GM19023 (cell line): ENCODE data around the gene HDAC9.

ENCODE experiments used
- ATAC-seq: cut with Tn5 transposase; IDR thresholded peaks from one replicate; pipeline ENCODE4 v1.9.1; 2021; ENCODE audit warnings: mild to moderate bottlenecking, moderate library complexity; ENCODE audit not compliant: unreplicated experiment

HDAC9 gene

DNA sequence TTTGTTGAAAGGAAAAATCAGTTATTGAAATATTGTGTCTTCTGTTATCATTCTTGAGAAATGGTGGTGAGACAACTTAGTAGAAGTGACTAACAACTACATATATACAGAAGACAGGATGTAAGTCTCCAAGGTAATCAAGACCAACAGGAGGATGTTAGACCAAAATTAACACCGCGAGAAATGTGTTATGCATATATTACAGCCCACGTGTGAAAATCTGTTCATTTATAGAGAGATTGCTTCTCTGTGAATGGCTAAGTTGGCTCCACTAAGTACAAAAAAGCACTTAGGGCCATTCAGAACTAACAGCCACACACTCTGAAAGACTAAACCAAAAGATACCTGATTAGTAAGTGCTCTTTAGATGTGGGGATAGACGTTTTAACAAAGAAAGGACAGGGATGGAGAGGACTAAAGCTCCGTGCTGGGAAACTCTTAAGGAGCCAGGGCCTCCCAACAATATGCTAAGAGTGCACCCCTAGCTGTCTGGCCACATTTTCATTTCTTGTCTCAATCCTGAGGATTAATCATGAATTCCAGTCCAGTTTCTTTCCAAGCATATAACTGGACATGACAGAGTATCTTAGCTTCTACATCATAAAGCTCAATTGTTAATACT, 26.5 kb downstream of the HDAC9 start:
- ATAC-seq = peak; percentile 46

DNA sequence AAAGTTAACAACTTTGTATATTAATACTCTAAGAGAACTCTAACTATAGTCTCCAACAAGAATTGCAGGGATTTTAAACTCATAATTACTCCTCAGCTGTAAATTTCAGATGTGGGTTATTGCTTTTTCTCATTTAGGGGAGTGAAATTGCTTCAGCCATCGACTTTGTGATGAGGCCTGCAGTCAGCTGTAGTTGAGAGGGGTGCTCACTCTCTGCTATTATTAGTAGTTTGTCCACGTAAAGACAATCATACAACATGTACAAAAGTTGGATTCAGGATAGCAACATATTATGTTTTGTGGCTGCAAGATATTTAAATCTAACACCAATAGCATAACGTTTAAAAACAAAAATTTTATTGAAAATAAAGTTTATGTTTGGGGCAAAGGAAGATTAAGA, 28.7 kb downstream of the HDAC9 start:
- no peak for ATAC-seq

DNA sequence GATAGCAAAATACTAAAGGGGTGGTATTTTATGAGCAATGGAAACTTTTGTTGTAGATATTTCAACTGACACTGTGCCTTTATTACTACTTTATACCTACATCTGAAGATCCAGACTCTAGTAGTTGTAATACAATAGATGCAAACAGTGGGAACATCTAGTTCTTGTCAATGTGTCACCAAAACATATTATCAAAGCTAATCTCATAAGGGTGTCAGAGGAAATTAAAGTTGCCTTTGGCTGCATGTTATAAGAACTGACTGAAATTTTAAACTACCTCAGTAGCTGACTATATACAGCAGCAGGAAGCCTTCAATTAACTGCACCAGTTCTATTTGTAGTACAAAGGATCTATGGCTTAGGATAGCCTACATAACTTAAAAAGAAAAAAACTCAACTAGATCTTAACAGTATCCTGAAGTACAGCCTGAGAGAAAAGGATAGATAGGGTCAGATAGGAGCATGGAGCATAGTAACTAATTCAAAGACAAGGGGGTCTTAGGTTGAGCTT, 30.9 kb downstream of the HDAC9 start:
- no peak for ATAC-seq

DNA sequence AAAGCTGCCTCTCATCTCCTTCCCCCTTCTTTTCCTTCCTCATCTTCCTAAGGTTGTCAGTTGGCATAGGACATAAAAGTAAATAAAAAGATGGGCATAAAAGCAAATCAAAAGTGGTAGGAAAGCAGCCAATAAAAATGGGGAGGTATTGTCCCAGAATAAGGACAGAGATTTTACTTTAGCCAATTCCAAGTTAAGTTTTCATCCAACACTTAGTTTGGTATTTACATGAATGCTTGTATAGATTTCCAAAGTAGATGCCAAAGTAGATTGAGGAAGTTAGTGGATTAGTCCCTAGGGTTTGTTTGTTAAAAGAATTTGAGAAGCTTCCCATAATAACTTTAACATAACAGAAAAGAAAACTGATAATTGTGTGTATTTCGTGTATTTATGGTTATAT, 33.7 kb downstream of the HDAC9 start:
- ATAC-seq = no peak

DNA sequence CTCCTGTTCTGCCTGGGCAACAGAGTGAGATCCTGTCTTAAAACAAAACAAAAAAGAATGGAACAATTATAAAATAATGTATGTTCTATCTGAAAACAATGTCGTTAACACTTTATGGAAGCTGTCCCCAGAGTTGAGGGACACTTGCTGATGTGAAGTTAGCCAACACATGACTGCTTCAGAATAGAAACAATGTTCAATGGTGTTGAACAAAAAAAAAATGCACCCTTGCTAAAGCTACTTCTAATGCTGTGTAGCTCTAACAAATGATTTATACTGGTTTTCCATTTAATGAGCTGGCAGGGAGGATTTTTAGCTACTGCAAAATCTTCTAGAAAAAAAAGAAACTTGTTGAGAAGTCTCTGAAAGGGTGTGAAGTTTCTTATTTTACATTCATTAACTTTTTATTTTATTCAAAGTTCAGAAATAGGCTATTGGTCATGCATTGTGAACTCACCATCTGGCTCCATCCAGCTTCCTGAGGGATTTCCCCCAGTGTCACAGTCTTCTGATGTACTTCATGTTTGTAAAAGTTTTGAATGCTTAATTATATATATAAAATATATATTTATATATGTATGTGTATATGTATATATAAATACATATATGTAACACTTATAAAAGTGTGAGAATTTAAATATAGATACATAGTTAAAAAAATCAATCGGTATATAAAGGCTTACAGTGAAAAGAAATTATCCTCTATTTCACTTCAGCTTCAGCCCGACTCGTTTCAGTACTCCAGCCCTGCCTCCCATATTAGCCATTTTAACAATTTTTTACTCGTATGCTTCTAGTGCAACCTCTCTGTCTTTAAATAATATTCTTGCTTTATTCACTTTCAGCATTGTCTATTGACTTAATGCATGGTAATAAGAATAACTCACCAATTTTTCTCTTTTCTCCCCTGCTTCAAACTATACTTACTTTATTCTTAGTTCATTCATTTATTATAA, 35.0 kb downstream of the HDAC9 start:
- peak; percentile 79 for ATAC-seq

DNA sequence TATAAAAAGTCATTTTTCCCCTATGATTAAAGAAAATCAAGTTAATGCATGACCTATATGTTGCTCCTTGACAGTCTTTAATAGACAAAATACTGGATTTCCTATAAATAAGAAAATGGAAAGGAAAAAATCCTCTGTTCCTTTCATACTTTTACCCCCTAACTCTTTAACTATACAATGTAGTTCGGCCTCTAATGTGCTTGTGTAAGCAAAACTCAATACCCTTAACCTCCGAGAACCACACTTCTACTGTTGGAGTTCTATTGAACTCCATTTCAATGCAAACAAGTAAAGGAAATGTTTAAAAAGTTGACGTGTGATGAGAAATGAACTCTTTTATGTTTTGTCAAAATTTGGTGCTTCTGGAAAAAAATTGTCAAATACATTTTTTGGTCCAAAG, 36.0 kb downstream of the HDAC9 start:
- ATAC-seq = no peak

DNA sequence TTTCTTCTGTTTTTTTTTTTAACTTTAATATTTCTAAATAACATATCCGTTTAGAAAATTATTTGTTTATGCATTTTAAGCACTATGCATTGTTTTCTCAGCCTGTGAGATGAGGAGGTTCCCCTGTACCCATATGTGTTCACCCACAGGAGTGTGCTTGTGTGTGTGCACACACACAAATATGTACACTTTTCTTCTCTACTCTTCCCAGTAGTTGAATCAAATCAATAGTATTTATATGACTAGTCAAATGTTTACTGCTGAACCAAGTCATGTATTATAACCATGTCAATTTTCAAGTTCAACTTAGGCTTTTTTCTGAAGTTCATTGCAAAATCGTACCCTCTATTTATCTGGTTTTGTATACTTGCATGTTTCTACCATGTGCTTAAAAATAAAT, 37.3 kb downstream of the HDAC9 start:
- ATAC-seq = no peak

DNA sequence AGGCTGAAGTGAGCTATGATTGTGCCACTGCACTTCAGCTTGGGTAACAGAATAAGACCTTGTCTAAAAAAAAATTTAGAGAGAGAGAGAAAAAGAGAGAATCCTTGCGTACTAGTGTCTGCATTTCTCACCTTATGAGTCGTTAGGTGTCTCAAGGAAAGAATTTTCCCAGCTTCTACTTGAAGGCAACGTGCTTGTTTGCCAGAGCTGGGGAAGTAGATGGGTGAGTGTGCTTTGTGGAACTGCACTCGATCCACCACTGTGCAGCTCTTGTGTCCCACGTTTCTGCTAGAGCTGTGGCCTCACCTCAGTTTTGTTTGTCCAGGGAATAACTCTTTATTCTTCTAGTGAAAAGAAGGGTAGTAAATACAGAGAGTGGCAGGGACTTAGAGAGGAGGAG, 38.9 kb downstream of the HDAC9 start:
- no peak for ATAC-seq

DNA sequence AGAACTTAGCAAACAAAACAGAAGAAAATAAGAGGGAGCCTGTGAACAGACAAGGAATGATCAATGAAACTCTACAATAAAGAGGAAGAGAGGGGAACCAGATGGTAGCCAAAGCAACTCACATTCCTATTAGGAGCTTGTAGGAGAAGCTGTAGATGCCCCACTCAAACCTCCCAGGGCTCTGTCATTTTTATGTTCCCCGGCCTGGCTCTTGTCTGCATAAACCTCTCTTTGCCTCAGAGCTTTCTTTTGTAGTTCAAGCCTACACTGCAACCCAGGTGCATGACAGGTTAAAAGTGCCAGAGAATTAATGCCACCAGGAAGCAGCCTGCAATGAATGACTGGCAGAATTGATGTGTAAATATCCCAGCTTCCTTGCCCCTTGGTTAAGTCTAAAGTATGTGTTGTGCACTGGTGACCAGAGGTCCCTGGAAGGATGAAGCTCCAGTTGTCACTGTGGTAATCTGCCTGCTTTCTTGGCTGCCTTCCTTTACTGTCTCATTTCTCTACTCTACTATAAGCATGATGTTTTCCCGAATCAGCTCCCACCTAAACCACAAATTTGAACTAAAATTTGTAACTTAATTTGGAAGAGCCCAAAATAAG, 40.4 kb downstream of the HDAC9 start:
- no peak for ATAC-seq

DNA sequence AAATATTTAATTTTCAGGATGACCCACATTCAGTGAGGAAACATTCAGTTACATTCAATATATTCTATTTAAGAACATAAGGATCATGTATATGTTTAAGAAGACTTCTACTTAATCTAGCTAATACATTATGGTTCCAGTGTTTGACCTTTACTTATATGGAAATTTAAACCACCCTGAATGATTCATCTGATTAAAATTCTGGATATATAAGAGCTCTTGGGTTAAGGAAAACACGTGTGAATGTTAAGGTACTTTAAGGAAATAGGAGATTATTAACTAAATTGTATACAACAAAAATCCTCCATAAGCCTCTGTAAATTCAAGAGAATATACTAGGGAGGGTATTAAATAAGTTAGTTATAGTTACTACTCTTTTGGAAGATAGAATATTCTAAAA, 40.9 kb downstream of the HDAC9 start:
- ATAC-seq = no peak

DNA sequence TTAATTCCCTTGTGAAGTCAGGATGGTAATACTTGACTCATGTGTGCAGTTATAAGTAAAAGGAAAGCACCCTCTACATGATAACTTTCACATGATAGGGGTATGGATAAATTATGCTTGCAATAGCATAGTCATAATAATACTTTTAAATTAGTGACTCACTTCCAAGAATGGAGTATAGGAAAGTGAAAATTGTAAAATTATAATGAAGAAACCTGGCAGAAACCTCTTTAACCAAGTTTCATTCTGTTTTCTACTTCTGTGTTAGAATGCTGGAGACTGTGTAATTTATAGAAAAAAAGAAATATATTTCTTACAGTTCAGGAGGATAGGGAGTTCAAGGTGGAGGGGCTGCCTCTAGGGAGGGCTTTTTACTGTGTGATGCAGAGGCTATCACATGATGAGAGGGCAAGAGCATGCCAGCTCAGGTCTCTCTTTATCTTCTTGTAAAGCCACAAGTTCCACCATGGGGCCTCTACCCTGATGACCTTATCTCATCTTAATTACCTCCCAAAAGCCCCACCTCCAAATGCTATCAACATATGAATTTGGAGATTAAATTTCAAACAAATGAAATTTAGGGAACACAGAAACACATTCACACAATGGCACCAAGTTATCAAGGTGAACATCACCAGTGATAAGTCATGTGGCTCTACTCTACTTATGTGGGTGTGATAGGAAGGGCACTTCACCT, 43.2 kb downstream of the HDAC9 start:
- ATAC-seq = peak; percentile 60

DNA sequence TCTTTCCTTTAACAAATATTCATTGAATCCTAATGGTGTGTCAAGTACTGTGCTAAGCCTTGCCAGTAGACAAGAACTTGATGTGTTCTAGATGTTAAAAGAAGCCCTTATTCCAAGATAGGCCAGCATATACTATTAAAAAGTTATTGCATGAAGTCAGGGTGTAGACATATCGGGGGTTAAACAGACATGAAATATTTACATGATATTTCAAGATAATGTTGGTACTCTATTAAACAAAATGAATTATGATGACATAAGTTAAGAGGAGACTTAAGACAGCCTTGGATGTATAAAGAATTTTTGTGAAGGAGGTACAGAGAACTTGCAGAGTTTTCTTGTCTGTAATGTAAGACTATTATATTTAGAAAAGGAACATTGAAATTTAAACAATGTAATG, 44.8 kb downstream of the HDAC9 start:
- ATAC-seq = no peak

DNA sequence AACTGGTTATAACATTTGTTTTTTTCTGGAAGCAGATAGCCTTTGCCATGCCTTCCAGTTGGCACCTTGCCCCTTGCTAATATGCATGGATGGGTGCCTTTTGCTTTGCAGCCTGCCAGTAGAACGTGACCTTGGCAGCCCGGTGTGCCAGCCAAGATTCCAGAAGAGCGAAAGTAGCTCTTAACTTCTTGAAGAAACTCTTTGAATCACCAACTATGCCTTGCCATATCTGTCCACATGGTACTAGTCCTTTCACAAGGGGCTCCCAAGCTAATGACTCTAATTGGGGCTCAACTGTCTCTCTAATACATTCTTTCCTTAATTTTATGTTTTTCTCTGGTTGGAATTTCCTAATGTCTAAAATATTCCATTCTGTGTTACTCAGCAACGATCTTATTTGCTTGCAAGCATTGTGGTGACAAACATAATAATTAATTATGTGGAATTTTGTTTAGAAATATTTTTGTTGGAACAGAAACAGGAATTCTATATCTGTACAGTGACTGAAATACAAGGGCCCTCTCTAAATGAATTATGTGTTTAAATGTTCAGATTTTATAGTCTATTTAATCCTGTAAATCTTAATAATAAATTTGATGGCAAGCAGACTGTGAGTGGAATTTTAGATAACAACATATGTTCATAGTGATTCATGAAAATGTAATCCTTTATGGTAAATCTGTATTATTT, 45.8 kb downstream of the HDAC9 start:
- no peak for ATAC-seq

DNA sequence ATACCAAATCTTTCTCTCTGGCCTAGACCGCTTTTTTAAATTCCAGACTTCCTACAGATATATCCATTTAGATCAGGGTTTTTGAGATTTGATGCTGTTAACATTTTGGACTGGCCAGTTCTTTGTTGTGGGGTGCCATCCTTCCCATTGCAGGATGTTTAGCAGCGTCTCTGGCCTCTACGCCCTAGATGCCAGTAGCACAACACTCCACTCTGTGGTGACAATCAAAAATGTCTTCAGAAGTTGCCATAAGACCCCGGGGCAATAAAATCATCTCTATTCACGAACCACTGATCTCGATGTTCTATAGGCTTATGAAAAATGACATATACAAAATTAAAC, 46.3 kb downstream of the HDAC9 start:
- ATAC-seq = no peak

DNA sequence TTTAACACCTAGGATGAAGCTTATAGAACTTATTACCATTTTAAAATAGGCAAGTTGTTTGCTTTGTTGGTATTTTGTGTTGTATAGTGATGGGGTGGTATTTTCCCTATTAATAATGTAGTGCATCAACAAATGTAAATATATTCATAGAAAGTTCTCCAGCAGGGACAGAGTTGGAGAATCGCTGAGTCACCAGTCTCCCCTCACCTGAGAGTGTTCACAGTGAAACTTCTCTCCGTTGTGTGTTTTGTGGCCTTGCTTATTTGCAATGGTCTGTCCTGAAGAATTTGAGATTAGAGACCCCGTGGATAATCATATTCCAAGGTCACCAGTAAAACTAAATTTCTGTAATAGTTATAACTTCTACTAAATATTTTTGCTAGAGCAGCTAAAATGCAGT, 51.0 kb downstream of the HDAC9 start:
- ATAC-seq = no peak

DNA sequence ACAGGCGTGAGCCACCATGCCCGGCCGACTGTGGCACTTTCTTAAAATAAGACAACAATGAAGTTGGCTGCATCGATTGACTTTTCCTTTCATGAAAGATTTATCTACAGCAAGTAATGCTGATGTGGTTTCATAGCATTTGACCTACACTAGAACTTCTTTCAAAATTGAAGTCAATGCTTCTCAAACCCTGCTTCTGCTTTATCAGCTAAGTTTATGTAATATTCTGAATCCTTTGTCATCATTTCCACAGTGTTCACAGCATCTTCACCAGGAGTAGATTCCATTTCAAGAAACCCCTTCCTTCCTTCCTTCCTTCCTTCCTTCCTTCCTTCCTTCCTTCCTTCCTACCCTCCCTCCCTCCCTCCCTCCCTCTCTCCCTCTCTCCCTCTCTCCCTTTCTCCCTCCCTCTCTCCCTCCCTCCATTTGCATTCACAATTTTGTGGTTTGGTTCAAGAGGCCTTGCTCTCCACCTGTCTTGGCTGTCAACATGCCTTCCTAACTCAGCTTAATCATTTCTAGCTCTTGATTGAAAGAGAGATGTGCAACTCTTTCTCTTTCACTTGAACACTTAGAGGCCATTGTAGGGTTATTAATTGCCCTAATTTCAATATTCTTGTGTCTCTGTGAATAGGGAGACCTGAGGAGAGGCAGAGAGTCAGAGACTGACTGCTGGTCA, 52.1 kb downstream of the HDAC9 start:
- peak; percentile 66 for ATAC-seq

DNA sequence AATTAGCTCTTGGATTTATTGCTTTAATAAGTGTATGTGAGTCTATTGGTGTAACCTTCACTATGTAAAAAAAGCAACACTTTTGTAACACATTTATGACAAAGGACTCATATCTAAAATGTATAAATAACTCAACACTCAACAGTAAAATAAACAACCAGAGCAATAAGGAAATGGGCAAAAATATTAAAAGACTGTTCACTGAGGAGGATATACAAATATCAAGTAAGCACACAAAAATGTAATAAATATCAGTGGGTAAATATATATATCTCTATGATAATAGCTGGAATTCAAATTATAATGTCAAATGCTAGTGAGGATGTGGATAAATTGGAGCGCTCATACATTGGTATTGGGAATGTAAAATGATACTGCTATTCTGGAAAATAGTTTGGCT, 53.0 kb downstream of the HDAC9 start:
- ATAC-seq = no peak

DNA sequence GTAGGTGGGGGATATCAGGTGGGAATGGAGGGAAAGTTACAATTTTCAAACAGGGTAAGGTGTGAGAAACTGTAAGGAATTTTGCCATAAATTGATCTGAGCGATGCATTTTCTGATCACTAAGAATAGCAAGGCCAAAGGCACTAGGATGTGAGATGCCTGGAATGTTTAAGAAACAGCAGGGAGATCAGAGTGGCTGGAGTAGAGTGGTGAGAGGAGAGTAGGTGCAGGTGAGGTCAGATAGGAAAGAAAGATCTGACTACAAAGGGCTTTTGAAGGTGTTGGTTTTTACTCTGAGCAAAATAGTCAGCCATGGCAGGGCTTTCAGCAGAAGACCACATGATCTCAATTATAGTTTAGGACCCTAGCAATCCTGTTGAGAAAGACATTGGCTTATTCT, 55.0 kb downstream of the HDAC9 start:
- no peak for ATAC-seq

DNA sequence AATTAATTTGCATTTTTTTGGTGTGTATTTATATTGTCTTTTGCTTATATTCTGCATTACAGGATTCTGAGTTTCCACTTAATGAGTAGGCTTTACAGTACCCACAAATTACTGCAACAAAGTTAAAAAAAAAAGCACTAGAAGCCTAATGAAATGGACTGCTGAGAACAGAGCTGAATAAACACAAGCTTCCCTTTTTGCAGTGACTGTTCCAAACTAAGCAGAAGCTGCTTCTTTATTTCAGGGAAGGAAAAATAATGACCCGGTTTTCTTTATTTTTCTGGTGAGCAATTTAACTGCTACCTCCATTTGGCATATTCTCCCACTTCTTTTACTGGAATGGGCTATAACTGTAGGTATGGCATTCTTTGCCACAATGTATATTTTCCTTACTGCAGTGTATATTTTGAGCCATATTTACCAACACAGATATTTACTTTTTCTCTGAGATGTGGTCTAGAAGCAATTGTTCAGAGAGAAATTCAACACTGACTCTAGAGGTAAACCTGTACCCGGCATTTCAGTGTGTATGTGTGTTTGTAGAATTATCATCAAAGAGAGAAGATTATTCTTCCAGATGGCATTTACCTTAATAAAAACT, 56.9 kb downstream of the HDAC9 start:
- no peak for ATAC-seq
